Colonic mucosa (tissue), 4 donors: ENCODE measurements around the gene NRARP. TPM values are rescaled to one million over a fixed set of nuclear protein-coding genes. Genes with fewer than 3 reads are reported as not detected.

Experiments used
- DNase-seq: peaks from one replicate; pipeline ENCODE4 v3.0.0-alpha.2; 2020
- H3K27ac ChIP-seq: fragments of 200-600 bp; one replicate; pipeline ENCODE4 v1.8.0; 2021
- H3K27me3 ChIP-seq: fragments of 200-600 bp; one replicate; pipeline ENCODE4 v1.8.0; 2021
- H3K36me3 ChIP-seq: fragments of 200-600 bp; one replicate; pipeline ENCODE4 v1.8.0; 2021
- H3K4me1 ChIP-seq: fragments of 200-600 bp; one replicate; pipeline ENCODE4 v1.8.0; 2021; ENCODE audit warnings: mild to moderate bottlenecking
- H3K4me3 ChIP-seq: fragments of 200-600 bp; one replicate; pipeline ENCODE4 v1.8.0; 2021
- H3K9ac ChIP-seq, 2 donors: one replicate each; pipeline ENCODE4 v1.7.0; 2013; ENCODE audit warnings: control low read depth in 2 of 2, low read depth in 2 of 2, low read length in 2 of 2
- H3K9me3 ChIP-seq: fragments of 200-600 bp; one replicate; pipeline ENCODE4 v1.8.0; 2021
- CTCF ChIP-seq: fragments of 200-600 bp; IDR thresholded peaks from one replicate; pipeline ENCODE4 v1.8.0; 2022; ENCODE audit warnings: antibody characterized with exemption, mild to moderate bottlenecking
- intact Hi-C: fragments of 100-400 bp; cut with DNase I; formaldehyde crosslinking; loops from one replicate; pipeline ENCODE4 v1.14.1; 2022
- total RNA-seq, 2 donors: library from RNA; stranded (reverse); fragmentation: NEBNext Ultra II Directional in 1 of 2; extraction: Animal tissue kit (Norgen Biotek cat#: 25700) in 1 of 2; gene quantifications; one replicate each; pipeline ENCODE4 v1.2.1, GENCODE V29; 2021
- donor health status: healthy.
- donor health status: DM: no; HTN: no; CAD: no.
- donor health status: DM: no; HTN: no; CAD: no.

NRARP gene
- total RNA-seq, 2 donors from 2014 or later = 120 to 178 TPM

GRCh38 chr9:137316012-137316981 lies 14.2 kb upstream of the NRARP start:
- H3K4me1 ChIP-seq = peaks cover 5% of the 10 kb centered on the region
- H3K4me3 ChIP-seq = peak overlapping the region; percentile 33
- no peak for TF ChIP-seq CTCF
- no peaks in the 10 kb centered on the region for H3K9me3 ChIP-seq
- H3K9ac ChIP-seq = peak overlapping the region; percentile 12 to 43
- peaks cover 6% of the 10 kb centered on the region for H3K27me3 ChIP-seq
- intact Hi-C loops = no loop called here
- no peak overlapping the region for H3K27ac ChIP-seq
- no peaks in the 10 kb centered on the region for H3K36me3 ChIP-seq
- peak; percentile 69 for DNase-seq

GRCh38 chr9:137315581-137316011 lies 13.5 kb upstream of the NRARP start:
- Histone ChIP-seq H3K27ac (no peak overlapping the region), H3K4me1 (peaks cover 5% of the 10 kb centered on the region)
- no peak for DNase-seq

DNA sequence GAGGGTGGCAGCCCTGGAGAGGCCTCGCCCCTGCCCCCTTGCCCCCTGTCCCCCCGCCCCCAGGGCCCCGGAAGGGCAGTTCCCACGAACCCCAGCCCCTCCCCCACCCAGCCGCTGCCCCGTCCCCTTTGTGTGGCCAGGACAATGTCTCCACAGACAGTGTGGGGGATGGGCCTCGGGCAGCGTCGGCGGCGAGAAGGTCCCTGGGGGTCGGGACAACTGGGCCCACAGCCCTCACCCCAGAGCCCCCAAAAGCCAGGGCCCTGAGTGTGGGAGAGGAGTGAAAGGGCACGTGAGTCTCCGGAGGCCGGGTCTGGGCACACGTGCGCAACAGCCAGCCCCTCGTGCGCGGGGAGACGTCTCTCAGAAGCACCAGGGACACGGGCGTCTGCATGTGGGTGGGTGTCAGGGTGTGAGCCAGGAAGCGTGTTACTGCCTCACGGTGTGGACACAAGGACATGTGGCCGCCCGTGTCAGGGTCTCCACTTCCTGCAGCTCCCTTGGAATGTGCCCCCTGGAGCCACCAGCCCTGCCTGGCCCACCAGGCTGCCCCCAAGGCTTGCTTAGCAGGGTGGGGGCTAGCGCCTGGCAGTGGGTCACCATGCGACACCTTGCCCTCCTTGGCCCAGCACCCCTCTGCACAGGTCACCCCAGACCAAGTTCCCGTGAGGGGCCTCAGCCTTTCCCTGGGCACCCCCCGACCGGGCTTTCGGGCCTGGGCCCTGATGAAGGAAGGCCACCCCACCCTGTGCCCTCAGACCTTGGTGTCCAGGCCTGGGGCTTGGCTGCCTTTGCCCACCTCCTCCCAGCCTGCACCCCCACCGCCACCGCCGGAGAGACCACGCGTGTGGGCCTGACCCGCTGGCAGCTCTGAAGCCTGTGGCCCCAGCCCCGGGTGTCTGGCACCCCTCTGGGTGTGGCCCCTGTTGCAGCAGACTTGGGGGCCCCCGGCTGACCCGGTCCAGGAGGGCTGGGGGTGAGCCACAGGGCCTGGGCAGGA lies 12.8 kb upstream of the NRARP start:
- Histone ChIP-seq H3K27ac (no peak overlapping the region), H3K27me3 (peaks cover 6% of the 10 kb centered on the region), H3K9me3 (no peaks in the 10 kb centered on the region), H3K9ac (no peak overlapping the region), H3K4me3 (no peak overlapping the region), H3K36me3 (no peaks in the 10 kb centered on the region), H3K4me1 (peaks cover 10% of the 10 kb centered on the region)
- TF ChIP-seq CTCF = no peak
- intact Hi-C loops = no loop called here
- no peak for DNase-seq

More at GRCh38 chr9:137315581-137316011, 13.5 kb upstream of the NRARP start:
- Histone ChIP-seq H3K27me3 (peaks cover 6% of the 10 kb centered on the region), H3K9me3 (no peaks in the 10 kb centered on the region), H3K4me3 (peak overlapping the region; percentile 33), H3K9ac (no peak overlapping the region), H3K36me3 (no peaks in the 10 kb centered on the region)
- no peak for TF ChIP-seq CTCF
- intact Hi-C loops = no loop called here

DNA sequence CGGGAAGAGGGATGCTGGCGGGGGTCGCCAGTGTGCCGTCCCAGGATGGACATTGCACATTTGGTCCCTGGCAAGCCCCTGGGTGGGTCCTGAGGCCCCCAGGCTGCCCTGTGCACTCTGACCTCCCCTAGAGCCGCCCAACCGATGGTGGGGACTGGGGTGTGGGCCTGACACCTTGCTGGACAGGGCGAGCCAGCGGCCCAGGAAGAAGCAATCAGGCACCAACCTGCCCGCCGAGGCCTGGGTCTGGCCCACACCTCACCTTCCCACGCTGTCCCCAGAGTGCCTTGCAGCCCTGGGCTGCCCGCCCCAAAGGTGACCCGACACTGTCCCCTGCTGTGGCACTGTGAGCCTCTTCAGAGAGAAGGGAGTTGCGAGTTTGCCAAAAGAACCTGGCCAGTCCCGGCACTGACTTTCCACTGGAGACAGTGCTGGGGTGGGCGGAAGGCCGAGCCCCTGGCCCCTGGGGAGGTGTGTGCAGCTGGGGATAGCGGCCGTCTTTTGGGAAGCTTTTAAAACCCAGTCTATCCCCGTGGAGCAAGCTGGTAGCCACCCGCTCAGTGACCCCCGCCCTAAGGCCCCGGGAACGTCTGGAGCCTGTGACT lies 12.0 kb upstream of the NRARP start:
- H3K27ac ChIP-seq = no peak overlapping the region
- peaks cover 10% of the 10 kb centered on the region for H3K4me1 ChIP-seq
- no peaks in the 10 kb centered on the region for H3K9me3 ChIP-seq
- DNase-seq = no peak
- intact Hi-C loops = no loop called here
- TF ChIP-seq CTCF = no peak
- no peak overlapping the region for H3K4me3 ChIP-seq
- no peaks in the 10 kb centered on the region for H3K36me3 ChIP-seq
- H3K9ac ChIP-seq = no peak overlapping the region
- peaks cover 6% of the 10 kb centered on the region for H3K27me3 ChIP-seq
